HG03469 (cell line): Measurements from ENCODE around the gene GNB3.

Source experiments
- ATAC-seq: cut with Tn5 transposase; IDR thresholded peaks from one replicate; pipeline ENCODE4 v1.9.1; 2021; ENCODE audit warnings: mild to moderate bottlenecking, moderate library complexity, moderate number of reproducible peaks; ENCODE audit not compliant: unreplicated experiment

Gene GNB3

GRCh38 chr12:6823182-6824084, 17.3 kb upstream of the GNB3 start:
- no peak for ATAC-seq

- no peak for ATAC-seq
Observed at GRCh38 chr12:6824085-6824775, 16.5 kb upstream of the GNB3 start.

GRCh38 chr12:6824901-6825381, 15.8 kb upstream of the GNB3 start:
- ATAC-seq: no peak

- no peak for ATAC-seq
Observed at GRCh38 chr12:6825398-6826124, 15.2 kb upstream of the GNB3 start.

GRCh38 chr12:6826125-6826733, 14.5 kb upstream of the GNB3 start:
- ATAC-seq: no peak

- no peak for ATAC-seq
Observed at GRCh38 chr12:6826734-6827436, 13.8 kb upstream of the GNB3 start.

- no peak for ATAC-seq
Observed at GRCh38 chr12:6827437-6827911, 13.3 kb upstream of the GNB3 start.

- no peak for ATAC-seq
Observed at GRCh38 chr12:6827982-6828780, 12.5 kb upstream of the GNB3 start, which contains the start of gene P3H3. Gene P3H3 (plus strand): TSS chr12:6828407. CDS start chr12:6828441, 34 bp downstream.

- ATAC-seq: no peak
Observed at GRCh38 chr12:6828781-6829535, 11.8 kb upstream of the GNB3 start.

- ATAC-seq: no peak
Observed at GRCh38 chr12:6829536-6830220, 11.0 kb upstream of the GNB3 start.

- ATAC-seq: no peak
Observed at GRCh38 chr12:6830286-6830890, 10.3 kb upstream of the GNB3 start.

GRCh38 chr12:6830999-6831398, 9.7 kb upstream of the GNB3 start:
- no peak for ATAC-seq

- ATAC-seq: no peak
Observed at GRCh38 chr12:6831450-6831995, 9.2 kb upstream of the GNB3 start.

GRCh38 chr12:6832125-6832524, 8.6 kb upstream of the GNB3 start:
- ATAC-seq: no peak

- ATAC-seq: no peak
Observed at GRCh38 chr12:6833189-6833890, 7.4 kb upstream of the GNB3 start.

- no peak for ATAC-seq
Observed at GRCh38 chr12:6834254-6834653, 6.5 kb upstream of the GNB3 start.

- ATAC-seq: no peak
Observed at GRCh38 chr12:6834873-6835272, 5.9 kb upstream of the GNB3 start.
